ENCODE results near the gene ASTN2.

GRCh38 chr9:116488373-116488772 is 926.5 kb downstream of the ASTN2 start:
- TF ChIP-seq GATA3 (IDR thresholded peaks at IDR 0.05; ENCODE audit: low read depth, low read length) (no peak), GATA2 (IDR thresholded peaks at IDR 0.05; ENCODE audit: low read depth, low read length) (no peak)

Measured in SH-SY5Y (cell line).